ENCODE results near the gene DLGAP4.
"Not testable (repeated sequence)": the region's sequence is repeated elsewhere in the genome, so short reads cannot be mapped to it uniquely, and the experiment has no call there.

DLGAP4 gene

GRCh38 chr20:36549628-36549941 is 243.4 kb downstream of the DLGAP4 start:
- no peak for TF ChIP-seq CTCF (IDR thresholded peaks at IDR 0.05; ENCODE audit: insufficient read depth, low read length, missing control alignments)
- H3K4me3 ChIP-seq (ENCODE audit: low read depth, low read length) = no peak overlapping the region
- no peak for DNase-seq (ENCODE audit: low read depth, low spot score)
- POLR2A ChIA-PET = no interaction called here
- CTCF ChIA-PET = interaction anchor here (2.4 to 2.8 kb wide), 2 partner anchors 8 to 56 kb away, joined by 7 to 12 read pairs; partner anchors contain the start of genes MYL9 and RAB5IF

DNA sequence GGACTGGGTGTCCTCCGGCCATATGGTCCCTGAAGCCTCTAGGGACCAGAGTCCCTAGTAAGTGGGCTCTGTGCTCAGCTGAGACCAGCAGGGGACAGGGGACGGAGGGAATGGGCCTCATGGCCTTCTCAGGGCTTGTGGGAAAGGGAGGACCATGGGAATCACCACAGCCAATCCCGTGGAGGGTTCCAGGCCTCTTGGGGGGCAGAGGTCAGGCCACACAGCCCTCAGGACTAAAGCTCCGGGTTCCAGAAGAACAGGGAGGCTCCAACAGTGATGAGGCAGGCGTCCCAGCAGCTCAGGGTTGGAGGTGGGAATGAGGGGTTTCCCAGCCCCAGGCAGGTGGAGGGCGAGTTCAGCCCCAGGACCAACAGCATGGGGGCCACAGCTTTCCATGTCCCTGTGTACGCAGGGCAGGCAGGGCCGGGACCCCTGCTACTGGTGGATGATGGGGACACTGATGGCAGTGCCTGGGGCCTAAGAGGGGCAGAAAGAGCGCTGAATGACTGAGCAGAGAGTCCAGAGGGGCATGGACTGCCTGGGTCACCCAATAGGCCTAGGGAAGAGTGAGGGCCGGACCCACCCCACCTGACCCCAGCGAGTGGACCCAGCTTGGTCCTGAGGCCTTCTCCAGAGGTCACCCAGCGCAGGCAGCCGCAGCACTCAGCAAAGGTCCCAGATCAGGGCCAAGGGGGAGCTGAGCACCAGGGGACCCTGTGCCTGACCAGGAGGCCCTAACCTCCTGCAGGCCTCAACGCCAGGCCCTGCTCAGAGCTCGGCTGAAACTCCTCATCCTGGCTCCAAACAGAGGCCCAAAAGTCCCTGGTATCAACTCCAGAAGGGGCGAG is 244.0 kb downstream of the DLGAP4 start:
- H3K4me3 ChIP-seq (ENCODE audit: low read depth, low read length) = no peak overlapping the region
- no peak for TF ChIP-seq CTCF (IDR thresholded peaks at IDR 0.05; ENCODE audit: insufficient read depth, low read length, missing control alignments)
- ChIA-PET POLR2A (interaction anchor here (1.3 to 3.3 kb wide), 2 partner anchors 7 to 85 kb away, joined by 5 to 14 read pairs; partner anchors contain the start of gene MYL9), CTCF (interaction anchor here (1.1 to 2.8 kb wide), 4 partner anchors 9 to 338 kb away, joined by 3 to 12 read pairs (median 6); partner anchors contain the start of genes MYL9 and RAB5IF)
- no peak for DNase-seq (ENCODE audit: low read depth, low spot score)

DNA sequence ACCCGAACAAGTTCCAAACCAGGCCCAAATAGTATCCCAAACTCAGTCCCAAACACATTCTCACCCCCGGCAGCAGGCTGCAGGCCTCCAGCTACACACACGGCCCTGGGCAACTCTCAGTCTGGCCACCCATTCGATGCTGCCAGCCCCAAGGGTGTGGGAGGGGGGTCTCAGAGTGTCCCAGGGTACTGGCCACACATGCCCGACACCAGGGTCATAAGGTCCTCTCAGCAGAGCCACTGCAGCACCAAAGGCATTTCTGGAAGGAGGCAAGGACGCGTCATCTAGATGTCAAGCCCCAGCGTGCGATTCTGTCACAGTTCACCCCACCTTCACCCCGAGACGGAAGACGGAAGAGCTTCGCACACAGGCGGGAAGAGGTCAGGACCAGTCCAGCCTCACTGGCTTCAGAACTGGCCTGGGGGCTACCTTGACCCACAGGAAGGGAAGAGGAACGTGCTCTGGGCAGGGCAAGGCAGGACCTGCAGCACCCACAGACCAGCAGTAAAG is 244.7 kb downstream of the DLGAP4 start:
- POLR2A ChIA-PET = interaction anchor here (0.6 to 3.3 kb wide), 6 partner anchors 8 to 338 kb away, joined by 3 to 14 read pairs (median 4); partner anchors contain the start of genes MYL9 and RAB5IF
- TF ChIP-seq CTCF (IDR thresholded peaks at IDR 0.05; ENCODE audit: insufficient read depth, low read length, missing control alignments) = no peak
- no peak overlapping the region for H3K4me3 ChIP-seq (ENCODE audit: low read depth, low read length)
- CTCF ChIA-PET = interaction anchor here (1.1 to 2.8 kb wide), 4 partner anchors 9 to 337 kb away, joined by 3 to 12 read pairs (median 6); partner anchors contain the start of genes MYL9 and RAB5IF
- DNase-seq (ENCODE audit: low read depth, low spot score) = no peak

DNA sequence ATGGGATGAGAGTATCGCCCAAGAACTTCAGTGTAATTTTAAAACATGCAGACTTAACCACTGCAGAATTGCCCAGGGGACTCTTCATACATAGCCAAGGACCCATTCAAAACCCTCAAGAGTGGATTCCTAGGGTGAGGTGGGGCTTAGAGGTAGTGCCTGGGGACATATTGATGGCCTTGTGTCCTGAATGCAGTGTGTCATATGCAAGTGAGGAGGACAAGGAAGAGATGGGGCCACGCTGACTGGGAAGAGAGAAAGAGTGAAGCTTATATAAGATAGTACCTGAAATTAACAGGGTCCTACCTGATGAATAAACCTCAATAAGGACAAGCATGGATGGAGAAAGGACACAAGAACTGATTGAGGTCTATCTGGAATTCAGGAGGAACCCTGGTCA is 249.1 kb downstream of the DLGAP4 start:
- DNase-seq (ENCODE audit: low read depth, low spot score) = no peak
- ChIA-PET POLR2A (interaction anchor here (0.6 kb wide), 1 partner anchor 352 kb away, joined by 3 read pairs; no protein-coding TSS in a partner anchor), CTCF (no interaction called here)
- no peak for TF ChIP-seq CTCF (IDR thresholded peaks at IDR 0.05; ENCODE audit: insufficient read depth, low read length, missing control alignments)
- H3K4me3 ChIP-seq (ENCODE audit: low read depth, low read length) = no peak overlapping the region

DNA sequence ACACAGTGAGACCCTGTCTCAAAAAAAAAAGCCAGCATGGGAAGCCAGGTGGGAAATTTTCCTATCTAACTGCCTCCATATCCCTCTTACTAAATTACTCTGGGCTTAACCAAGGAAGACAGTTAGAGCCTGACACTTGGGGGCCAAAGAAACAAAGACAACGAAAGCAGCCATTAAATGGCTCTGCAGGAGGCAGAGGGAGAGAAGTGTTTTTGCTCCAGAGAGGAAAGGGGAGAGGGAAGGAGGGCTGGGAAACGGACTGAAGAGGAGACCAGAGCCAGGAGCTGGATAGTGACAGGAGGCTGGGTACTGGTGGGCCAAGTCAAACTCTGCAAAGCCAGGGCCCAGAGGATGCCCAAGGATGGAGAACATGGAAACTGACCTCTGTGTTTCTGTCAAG is 256.6 kb downstream of the DLGAP4 start:
- no peak for DNase-seq (ENCODE audit: low read depth, low spot score)
- TF ChIP-seq CTCF (IDR thresholded peaks at IDR 0.05; ENCODE audit: insufficient read depth, low read length, missing control alignments) = no peak
- no peak overlapping the region for H3K4me3 ChIP-seq (ENCODE audit: low read depth, low read length)
- ChIA-PET CTCF (interaction anchor here (1.6 to 6.3 kb wide), 2 partner anchors 8 to 42 kb away, joined by 4 to 58 read pairs; partner anchors contain the start of gene RAB5IF), POLR2A (interaction anchor here (0.6 kb wide), 1 partner anchor 8 kb away, joined by 3 read pairs; no protein-coding TSS in a partner anchor)

- CTCF ChIA-PET = no interaction called here
- POLR2A ChIA-PET = no interaction called here
- H3K4me3 ChIP-seq (ENCODE audit: low read depth, low read length) = no peak overlapping the region
- DNase-seq (ENCODE audit: low read depth, low spot score) = no peak
- TF ChIP-seq CTCF (IDR thresholded peaks at IDR 0.05; ENCODE audit: insufficient read depth, low read length, missing control alignments) = no peak
Observed at GRCh38 chr20:36563374-36563773, 257.2 kb downstream of the DLGAP4 start.

DNA sequence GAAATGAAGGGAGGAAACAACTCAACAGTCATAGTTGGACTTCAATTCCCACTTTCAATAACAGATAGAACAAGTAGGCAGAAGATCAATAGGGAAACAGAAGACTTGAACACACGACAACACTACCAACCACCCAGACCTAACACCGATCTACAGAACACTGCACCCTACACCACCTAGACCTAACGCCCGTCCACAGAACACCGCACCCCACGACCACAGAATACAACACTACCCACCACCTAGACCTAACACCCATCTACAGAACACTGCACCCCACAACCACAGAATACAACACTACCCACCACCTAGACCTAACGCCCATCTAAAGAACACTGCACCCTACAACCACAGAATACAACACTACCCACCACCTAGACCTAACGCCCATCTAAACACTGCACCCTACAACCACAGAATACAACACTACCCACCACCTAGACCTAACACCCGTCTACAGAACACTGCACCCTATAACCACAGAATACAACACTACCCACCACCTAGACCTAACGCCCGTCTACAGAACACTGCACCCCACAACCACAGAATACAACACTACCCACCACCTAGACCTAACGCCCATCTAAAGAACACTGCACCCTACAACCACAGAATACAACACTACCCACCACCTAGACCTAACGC is 258.1 kb downstream of the DLGAP4 start:
- DNase-seq (ENCODE audit: low read depth, low spot score); POLR2A ChIA-PET; H3K4me3 ChIP-seq (ENCODE audit: low read depth, low read length); CTCF ChIA-PET: not testable (repeated sequence)

DNA sequence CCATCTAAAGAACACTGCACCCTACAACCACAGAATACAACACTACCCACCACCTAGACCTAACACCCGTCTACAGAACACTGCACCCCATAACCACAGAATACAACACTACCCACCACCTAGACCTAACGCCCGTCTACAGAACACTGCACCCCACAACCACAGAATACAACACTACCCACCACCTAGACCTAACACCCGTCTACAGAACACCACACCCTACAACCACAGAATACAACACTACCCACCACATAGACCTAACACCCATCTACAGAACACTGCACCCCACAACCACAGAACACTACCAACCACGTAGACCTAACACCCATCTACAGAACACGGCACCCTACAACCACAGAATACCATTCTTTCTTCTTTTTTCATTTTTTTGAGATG is 258.6 kb downstream of the DLGAP4 start:
- POLR2A ChIA-PET; H3K4me3 ChIP-seq (ENCODE audit: low read depth, low read length); DNase-seq (ENCODE audit: low read depth, low spot score): not testable (repeated sequence)
- CTCF ChIA-PET = interaction anchor here (1.2 kb wide), 1 partner anchor 190 kb away, joined by 3 read pairs; no protein-coding TSS in a partner anchor

Data from AG04449 (cell line).